ENCODE data around the gene IQSEC1.

DNA sequence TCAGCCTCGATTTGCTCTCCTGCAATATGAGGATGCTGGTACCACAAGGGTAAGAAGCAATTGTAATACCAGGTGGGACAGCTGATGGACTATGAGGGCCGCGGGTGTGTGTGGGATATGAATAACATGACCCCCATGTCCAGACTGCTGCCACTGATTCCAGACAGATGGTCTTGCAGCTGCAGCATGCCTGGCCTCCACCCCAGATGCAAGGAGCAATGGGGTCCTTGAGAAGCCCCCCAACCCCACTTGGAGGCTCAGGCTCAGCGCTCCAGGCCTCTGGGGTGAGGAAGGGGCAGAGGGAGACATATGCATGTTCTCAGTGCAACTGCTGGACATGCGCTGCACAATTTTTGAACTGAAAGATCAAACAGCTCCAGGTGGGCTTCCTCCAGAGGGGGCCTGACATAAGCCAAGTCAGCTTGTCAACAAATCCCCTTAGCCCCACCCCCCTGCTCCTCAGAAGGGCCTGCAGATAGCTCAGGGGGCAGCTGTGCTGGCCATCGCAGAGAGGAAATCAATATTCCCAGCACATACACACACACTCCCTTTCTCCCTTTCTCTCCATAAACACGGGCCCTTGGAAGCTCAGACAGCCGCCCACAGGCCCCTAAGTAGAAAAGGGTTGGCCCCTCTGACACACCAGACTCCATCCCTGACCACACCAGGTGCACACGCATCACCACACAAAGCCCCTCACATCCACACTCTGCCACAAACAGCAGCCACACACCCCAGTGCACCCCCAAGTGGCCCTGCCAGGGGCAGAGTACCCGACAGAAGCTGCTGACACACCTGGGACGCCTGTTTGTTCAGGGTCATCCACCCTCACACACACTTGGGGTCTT is 107.0 kb downstream of the IQSEC1 start:
- TF ChIP-seq POLR2AphosphoS5 (IDR thresholded peaks at IDR 0.05; ENCODE audit: low read depth, low read length) = no peak
- TF ChIP-seq TAF1 (IDR thresholded peaks at IDR 0.05; ENCODE audit: borderline replicate concordance, insufficient read depth, low read length) = no peak
- no peak for TF ChIP-seq SIN3A (IDR thresholded peaks at IDR 0.05; ENCODE audit: borderline replicate concordance, insufficient read depth, low read length)
